GM12878 (cell line): ENCODE results near the gene TNIP1.

Experiments
- CREB1 ChIP-seq: IDR thresholded peaks from 2 replicates; pipeline ENCODE4 v1.6.1; 2012; ENCODE audit warnings: low read depth, mild to moderate bottlenecking, inconsistent platforms
- CTCF ChIP-seq, 3 experiments: IDR thresholded peaks in 2 of 3; conservative IDR thresholded peaks in 1 of 3; 2 replicates each; pipeline ENCODE4 v1.5.1; 2011; ENCODE audit warnings: low read depth in 3 of 3, low read length in 3 of 3, mild to moderate bottlenecking in 3 of 3, control low read depth in 2 of 3, moderate library complexity in 2 of 3, inconsistent platforms in 1 of 3, mixed read lengths in 1 of 3; ENCODE audit not compliant: control insufficient read depth in 2 of 3, insufficient read depth in 1 of 3; ENCODE audit errors: extremely low read depth in 1 of 3
- EP300 ChIP-seq, 2 experiments: fragments of 150-350 bp in 1 of 2; IDR thresholded peaks; 2 replicates each; pipeline ENCODE4 v1.6.1; 2011 to 2012; ENCODE audit warnings: low read depth in 2 of 2, low read length in 2 of 2, borderline replicate concordance in 1 of 2, improper control_type of control experiment in 1 of 2, inconsistent platforms in 1 of 2; ENCODE audit not compliant: control insufficient read depth in 1 of 2
- EZH2 ChIP-seq: IDR thresholded peaks from 2 replicates; pipeline ENCODE4 v1.6.1; 2012; ENCODE audit warnings: low read depth, mild to moderate bottlenecking, control low read depth, inconsistent platforms, low read length, borderline replicate concordance; ENCODE audit not compliant: control insufficient read depth
- HDAC2 ChIP-seq: fragments of 200-600 bp; sonication (generic); IDR thresholded peaks from 2 replicates; pipeline ENCODE4 v1.6.1; 2017
- KAT2A ChIP-seq: conservative IDR thresholded peaks from 2 replicates; pipeline ENCODE4 v1.6.1; 2011; ENCODE audit warnings: low read depth, low read length; ENCODE audit not compliant: control insufficient read depth
- MYC ChIP-seq: IDR thresholded peaks from 2 replicates; pipeline ENCODE4 v1.6.1; 2011; ENCODE audit warnings: mild to moderate bottlenecking, low read length, moderate library complexity, inconsistent platforms; ENCODE audit not compliant: insufficient read depth, insufficient replicate concordance, insufficient read length, severe bottlenecking
- TCF12 ChIP-seq: IDR thresholded peaks from 2 replicates; pipeline ENCODE4 v1.6.1; 2011; ENCODE audit warnings: low read depth, mild to moderate bottlenecking, low read length

DNA sequence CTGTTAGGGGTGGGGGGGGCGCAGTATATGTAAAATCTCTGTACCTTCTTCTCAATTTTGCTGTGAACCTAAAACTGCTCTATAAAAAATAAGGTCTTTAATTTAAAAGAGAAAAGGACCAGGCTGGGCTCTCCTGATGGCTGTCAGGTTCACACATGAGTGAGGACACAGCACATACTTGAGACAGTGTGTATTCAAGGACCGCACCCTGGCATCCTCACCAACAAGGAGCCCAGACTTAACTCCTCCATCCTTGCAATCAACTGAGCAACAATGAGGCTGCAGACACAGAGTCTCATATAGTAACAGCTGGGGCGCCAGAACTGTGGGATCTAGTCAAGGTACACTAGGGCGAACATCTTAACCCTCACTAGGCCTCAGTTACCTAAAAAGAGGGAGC is 9.8 kb downstream of the TNIP1 start:
- TF ChIP-seq CTCF (IDR thresholded peaks at IDR 0.05 in 2 of 3, conservative IDR thresholded peaks at IDR 0.05 in 1 of 3; ENCODE audit: control insufficient read depth in 2 of 3, extremely low read depth in 1 of 3, insufficient read depth in 1 of 3, low read depth in 3 of 3, low read length in 3 of 3) (no peak), CREB1 (no peak), MYC (no peak), EP300 (IDR thresholded peaks at IDR 0.05; ENCODE audit: borderline replicate concordance in 1 of 2, control insufficient read depth in 1 of 2, low read depth in 2 of 2, low read length in 2 of 2) (no peak), EZH2 (no peak), TCF12 (no peak), KAT2A (no peak), HDAC2 (no peak)
